GM12892 (cell line): Measurements from ENCODE around the gene MTSS2.

ENCODE experiments used
- POLR2A ChIP-seq: IDR thresholded peaks from 2 replicates; pipeline ENCODE4 v1.6.1; 2011; ENCODE audit warnings: low read depth, low read length, control low read depth
- POLR2AphosphoS5 ChIP-seq: IDR thresholded peaks from 2 replicates; pipeline ENCODE4 v1.6.1; 2011; ENCODE audit warnings: low read depth, low read length, control low read depth

DNA sequence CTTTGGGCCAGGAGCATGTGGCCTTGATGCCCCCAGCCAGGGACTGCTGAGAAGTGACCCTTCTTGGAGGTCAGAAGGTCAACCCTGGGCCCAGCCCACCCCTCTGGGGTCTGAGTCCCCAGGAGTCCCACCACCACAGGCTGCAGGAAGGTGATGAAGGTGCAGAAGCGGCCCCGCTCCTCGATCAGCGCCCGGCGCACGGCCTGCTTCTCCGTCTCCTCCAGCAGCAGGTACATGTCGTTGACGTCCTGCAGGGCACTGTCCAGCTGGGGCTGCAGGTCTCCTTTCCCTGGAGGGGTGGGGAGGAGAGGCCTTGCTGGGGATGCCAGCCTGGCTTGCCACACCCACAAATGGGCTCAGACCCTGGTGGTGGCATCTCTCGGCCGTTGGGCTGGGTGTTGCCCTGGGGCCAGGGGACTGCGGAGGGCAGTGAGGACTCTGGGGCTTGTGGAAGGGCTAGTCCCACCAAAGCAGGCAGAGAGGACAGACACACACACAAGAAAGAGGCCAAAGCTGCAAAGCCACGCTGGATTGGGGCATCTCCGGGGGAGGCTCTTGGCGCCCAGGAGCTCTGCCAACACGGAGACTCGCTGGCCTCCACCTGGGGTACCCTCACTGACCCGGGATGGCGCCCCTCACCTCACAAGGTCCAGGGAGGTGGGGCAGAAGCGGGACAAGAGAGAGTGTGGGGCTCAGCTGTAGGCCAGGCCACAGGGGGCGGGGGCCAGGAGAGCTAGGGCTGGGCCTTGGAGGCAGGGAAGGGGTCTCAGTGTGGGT lies 7.5 kb downstream of the MTSS2 start:
- no peak for TF ChIP-seq POLR2A
- TF ChIP-seq POLR2AphosphoS5 = no peak
